Activated CD4-positive, alpha-beta T cell treated with anti-CD3 and anti-CD28 coated beads for 36 hours (primary cell): Measurements from ENCODE around the gene CARMIL1. TPM values are rescaled to one million over a fixed set of nuclear protein-coding genes. Genes with fewer than 3 reads are reported as not detected.

Source experiments
- ATAC-seq: fragments of 200-7000 bp; cut with Tn5 transposase; one replicate; pipeline ENCODE4 v1.10.0; 2021; ENCODE audit warnings: mild to moderate bottlenecking, moderate library complexity
- CTCF ChIA-PET: fragments of 350-600 bp; sonication (Branson Sonifier 250); formaldehyde crosslinking; loops from one replicate; lab custom pipeline; 2021; ENCODE audit warnings: antibody characterized with exemption; lab: Charles Lee
- POLR2A ChIA-PET: fragments of 350-600 bp; sonication (Branson Sonifier 250); formaldehyde crosslinking; loops from one replicate; lab custom pipeline; 2021; ENCODE audit warnings: antibody characterized with exemption, inconsistent platforms; lab: Charles Lee
- DNase-seq: peaks from one replicate; pipeline ENCODE4 v3.0.0-alpha.2; 2020
- H3K27ac Mint-ChIP-seq: one replicate; pipeline ENCODE4 v1.8.0; 2021; ENCODE audit warnings: mixed read lengths
- H3K27me3 Mint-ChIP-seq: one replicate; pipeline ENCODE4 v1.8.0; 2021; ENCODE audit warnings: mixed read lengths
- H3K36me3 Mint-ChIP-seq: one replicate; pipeline ENCODE4 v1.8.0; 2021; ENCODE audit warnings: low read depth, mixed read lengths
- H3K4me1 Mint-ChIP-seq: one replicate; pipeline ENCODE4 v1.8.0; 2021; ENCODE audit warnings: mixed read lengths
- H3K4me3 Mint-ChIP-seq: one replicate; pipeline ENCODE4 v1.8.0; 2021; ENCODE audit warnings: mild to moderate bottlenecking, moderate library complexity, mixed read lengths
- H3K9me3 Mint-ChIP-seq: one replicate; pipeline ENCODE4 v1.8.0; 2021; ENCODE audit warnings: low read depth, mixed read lengths
- intact Hi-C, 2 experiments: fragments of 100-400 bp; cut with DNase I in 1 of 2; cut with micrococcal nuclease in 1 of 2; formaldehyde crosslinking; loops; one replicate each; pipeline versions ENCODE4 v1.14.2 to v1.15.1; 2022 to 2024; cut with DNase I, micrococcal nuclease
- total RNA-seq, 2 experiments: library from RNA; stranded (reverse); gene quantifications; one replicate each; pipeline ENCODE4 v1.2.3, GENCODE V29; 2021

The CARMIL1 gene
- total RNA-seq, 2 experiments from 2014 or later: 4.5 to 4.9 TPM

DNA sequence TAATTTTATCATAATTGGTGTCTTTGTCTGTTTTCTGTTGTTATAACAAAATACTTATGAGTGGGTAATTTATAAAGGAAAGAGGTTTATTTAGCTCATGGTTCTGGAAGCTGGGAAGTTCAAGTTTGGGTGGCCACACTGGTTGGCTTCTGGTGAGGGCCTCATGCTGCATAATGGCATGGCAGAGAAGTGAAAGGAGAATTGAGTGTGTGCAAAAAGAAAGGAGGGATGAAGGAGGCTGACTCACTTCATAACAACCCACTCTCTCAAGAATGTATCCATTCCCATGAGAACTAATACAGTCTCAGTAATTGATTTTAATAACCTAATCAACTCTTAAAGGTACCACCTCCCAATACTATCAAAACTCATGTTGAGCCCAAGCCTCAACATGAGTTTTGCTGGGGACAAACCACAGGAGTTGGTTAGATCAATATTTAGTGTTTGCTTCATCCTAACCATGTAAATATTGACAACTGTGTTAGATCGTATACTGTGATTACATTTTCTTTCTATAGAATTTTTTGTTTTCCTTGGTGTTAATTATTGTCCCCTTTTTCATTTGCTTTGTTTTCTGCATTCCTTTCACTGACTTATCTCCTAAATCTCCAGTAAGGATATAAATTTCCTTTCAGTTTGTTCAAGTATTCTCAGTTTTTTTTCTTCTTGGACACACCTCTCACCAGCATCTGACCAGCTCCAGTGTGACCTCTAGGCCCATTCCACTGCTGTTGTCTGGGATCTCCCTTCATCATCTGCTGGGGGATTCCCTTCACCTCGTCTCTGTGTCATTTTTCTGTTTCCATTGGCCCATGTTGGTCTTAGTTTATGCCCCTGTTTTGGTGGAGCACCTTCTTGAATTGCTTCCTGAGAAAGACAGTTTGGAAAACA lies 318.0 kb downstream of the CARMIL1 start:
- ChIA-PET POLR2A (interaction anchor here (0.9 kb wide), 1 partner anchor 368 kb away, joined by 3 read pairs; no protein-coding TSS in a partner anchor), CTCF (interaction anchor here (0.8 to 1.7 kb wide), 2 partner anchors 40 to 63 kb away, joined by 3 to 4 read pairs; no protein-coding TSS in a partner anchor)
- DNase-seq: no peak
- Mint-ChIP-seq H3K9me3 (no peaks in the 10 kb centered on the region), H3K36me3 (no peaks in the 10 kb centered on the region), H3K27me3 (no peaks in the 10 kb centered on the region), H3K4me3 (no peak overlapping the region), H3K4me1 (no peaks in the 10 kb centered on the region), H3K27ac (no peak overlapping the region)
- intact Hi-C loops: no loop called here
- no peak for ATAC-seq

DNA sequence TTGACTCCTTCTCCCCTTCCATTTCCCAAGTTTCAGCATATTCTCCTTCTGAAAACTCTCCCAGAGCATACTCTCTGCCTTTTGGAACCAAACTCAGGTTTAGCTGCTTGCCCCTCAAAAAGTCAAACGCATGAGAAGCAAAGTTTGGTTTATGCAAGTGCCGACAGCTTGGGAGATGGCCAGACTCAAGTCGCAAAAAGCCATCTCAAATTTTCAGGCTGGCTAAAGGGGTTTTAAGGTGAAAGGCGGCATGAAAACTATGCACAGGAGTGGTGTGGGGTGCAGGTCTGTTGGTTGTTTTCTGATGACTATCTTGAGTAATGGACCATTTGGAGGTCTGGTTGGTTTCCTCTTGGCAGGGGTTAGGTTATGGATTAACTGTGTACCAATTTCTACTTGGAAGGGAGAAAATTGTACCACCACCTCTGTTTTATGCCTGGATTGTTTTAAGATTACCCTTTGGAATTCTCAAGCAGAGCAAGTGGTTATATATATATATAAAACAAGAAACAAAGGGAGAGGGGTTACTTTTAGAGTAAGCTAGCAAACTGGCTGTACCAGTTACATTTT lies 320.4 kb downstream of the CARMIL1 start:
- Mint-ChIP-seq H3K36me3 (no peaks in the 10 kb centered on the region), H3K9me3 (no peaks in the 10 kb centered on the region), H3K27ac (no peak overlapping the region), H3K27me3 (no peaks in the 10 kb centered on the region), H3K4me1 (no peaks in the 10 kb centered on the region), H3K4me3 (no peak overlapping the region)
- ATAC-seq (no peak), DNase-seq (no peak)
- ChIA-PET CTCF (interaction anchor here (1.0 to 2.0 kb wide), 5 partner anchors 10 to 377 kb away, joined by 3 to 4 read pairs (median 3); partner anchors contain the start of gene CARMIL1), POLR2A (no interaction called here)
- intact Hi-C loops: loop anchor here in 1 of 2 experiments (5.0 kb wide), 1 partner anchor 107 kb away; no protein-coding TSS in a partner anchor

DNA sequence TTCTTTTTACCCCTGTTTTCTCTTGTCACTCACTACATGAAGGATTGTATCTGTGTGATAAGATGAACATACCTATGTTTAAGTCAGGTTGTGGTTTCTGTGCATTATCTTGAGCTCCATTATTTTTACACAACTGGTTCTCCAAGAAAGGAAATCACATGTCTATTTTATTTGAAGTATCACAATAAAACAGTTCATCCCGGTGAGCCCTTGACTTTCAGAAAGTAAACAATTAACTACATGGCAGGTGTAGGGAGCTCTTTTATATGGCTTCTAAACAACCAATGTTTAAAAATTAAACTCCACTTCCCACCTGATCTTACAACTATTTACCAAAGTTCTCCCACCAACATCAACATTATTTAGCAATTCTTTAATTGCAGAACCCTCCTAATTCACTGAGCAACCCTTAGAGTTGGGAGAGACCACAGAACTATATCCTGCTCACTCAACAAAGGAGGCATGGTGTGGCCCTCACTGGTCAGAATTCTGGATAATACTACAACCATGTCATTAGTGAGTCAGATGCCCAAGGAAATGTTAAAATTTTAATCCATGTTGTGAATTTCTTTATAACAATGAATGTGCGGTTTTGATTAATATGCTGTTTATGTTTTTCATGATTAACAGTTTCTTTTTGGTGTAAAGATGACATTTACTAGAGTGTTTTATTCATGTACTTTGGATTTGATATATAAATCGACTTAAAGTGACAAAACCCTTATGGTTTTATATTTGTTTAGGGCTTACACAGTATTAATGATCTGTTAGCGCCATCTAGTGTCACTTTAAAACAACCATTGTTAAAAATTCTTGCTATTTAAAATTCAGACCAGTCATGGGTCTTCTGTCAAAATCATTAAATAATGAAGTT lies 322.9 kb downstream of the CARMIL1 start:
- DNase-seq: no peak
- Mint-ChIP-seq H3K36me3 (no peaks in the 10 kb centered on the region), H3K27me3 (no peaks in the 10 kb centered on the region), H3K4me3 (no peak overlapping the region), H3K4me1 (no peaks in the 10 kb centered on the region), H3K27ac (no peak overlapping the region), H3K9me3 (no peaks in the 10 kb centered on the region)
- POLR2A ChIA-PET: no interaction called here
- no peak for ATAC-seq
- CTCF ChIA-PET: interaction anchor here (0.6 to 2.6 kb wide), 14 partner anchors 9 to 1021 kb away, joined by 3 to 14 read pairs (median 3); no protein-coding TSS in a partner anchor
- intact Hi-C loops: loop anchor here (1.0 to 5.0 kb wide), 6 partner anchors 45 to 379 kb away; no protein-coding TSS in a partner anchor

DNA sequence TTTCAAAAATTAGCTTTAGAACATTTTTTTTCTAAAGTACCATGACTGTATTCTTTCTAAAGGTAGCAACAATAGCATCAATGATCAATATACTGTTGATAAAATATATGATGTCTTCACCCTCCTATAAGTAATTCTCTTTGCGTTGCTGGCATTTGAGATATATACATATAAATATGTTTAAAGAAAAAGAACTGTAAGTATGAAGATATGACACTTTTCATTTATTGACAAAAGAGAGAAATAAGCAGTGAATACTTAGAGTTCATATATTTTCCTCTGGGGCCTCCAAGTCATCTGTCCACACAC lies 323.5 kb downstream of the CARMIL1 start:
- ChIA-PET POLR2A (no interaction called here), CTCF (interaction anchor here (0.6 to 2.6 kb wide), 8 partner anchors 8 to 384 kb away, joined by 3 to 14 read pairs (median 6); no protein-coding TSS in a partner anchor)
- DNase-seq (no peak), ATAC-seq (no peak)
- H3K4me3 Mint-ChIP-seq: no peak overlapping the region
- intact Hi-C loops: loop anchor here (1.0 to 5.0 kb wide), 6 partner anchors 46 to 379 kb away; no protein-coding TSS in a partner anchor
- H3K27ac Mint-ChIP-seq: no peak overlapping the region
- H3K27me3 Mint-ChIP-seq: no peaks in the 10 kb centered on the region
- H3K4me1 Mint-ChIP-seq: no peaks in the 10 kb centered on the region
- no peaks in the 10 kb centered on the region for H3K36me3 Mint-ChIP-seq
- no peaks in the 10 kb centered on the region for H3K9me3 Mint-ChIP-seq

DNA sequence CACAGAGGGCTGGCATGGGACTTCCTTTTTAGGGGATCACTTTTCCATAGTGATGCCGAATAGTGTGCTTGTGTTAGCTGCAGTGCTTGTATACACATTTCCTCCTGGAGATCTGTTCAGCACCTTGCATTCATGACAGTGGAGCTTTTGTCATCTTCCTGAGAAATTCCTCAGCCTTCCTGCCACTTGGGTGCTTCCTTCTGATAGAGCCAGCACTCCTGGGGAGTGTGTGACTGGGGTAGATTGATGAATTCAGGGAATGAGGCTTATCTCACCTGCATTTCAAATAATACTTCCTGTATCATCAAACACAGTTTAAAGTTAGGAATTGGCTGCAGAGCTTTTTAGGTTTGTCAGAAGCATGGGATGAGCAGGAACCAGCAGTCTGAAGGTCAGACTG lies 324.1 kb downstream of the CARMIL1 start:
- no peaks in the 10 kb centered on the region for H3K9me3 Mint-ChIP-seq
- intact Hi-C loops: loop anchor here (2.0 to 5.0 kb wide), 3 partner anchors 46 to 112 kb away; no protein-coding TSS in a partner anchor
- no peaks in the 10 kb centered on the region for H3K27me3 Mint-ChIP-seq
- ATAC-seq: no peak
- H3K4me3 Mint-ChIP-seq: no peak overlapping the region
- no peak for DNase-seq
- no peaks in the 10 kb centered on the region for H3K4me1 Mint-ChIP-seq
- no peak overlapping the region for H3K27ac Mint-ChIP-seq
- no peaks in the 10 kb centered on the region for H3K36me3 Mint-ChIP-seq
- CTCF ChIA-PET: interaction anchor here (2.1 kb wide), 1 partner anchor 338 kb away, joined by 14 read pairs; no protein-coding TSS in a partner anchor
- POLR2A ChIA-PET: no interaction called here

DNA sequence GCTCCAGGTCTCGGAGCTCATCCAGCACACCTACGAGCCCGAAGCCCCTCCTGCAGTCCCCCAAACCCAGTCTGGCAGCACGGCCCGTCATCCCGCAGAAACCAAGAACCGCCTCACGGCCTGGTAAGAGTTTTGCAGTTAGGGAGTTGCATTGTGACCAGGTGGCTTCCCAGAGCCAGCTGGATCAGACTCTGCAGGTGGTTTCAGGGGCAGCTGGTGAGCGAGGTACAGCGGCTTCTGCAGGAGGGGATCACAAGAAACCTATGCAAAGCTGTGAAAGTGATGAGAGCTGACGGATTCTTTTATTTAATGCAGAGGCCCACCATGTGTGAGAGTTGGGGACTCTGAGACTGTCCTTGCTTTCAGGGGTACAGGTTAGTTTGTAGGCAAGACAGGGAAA lies 327.0 kb downstream of the CARMIL1 start:
- Mint-ChIP-seq H3K9me3 (no peaks in the 10 kb centered on the region), H3K36me3 (no peaks in the 10 kb centered on the region), H3K27ac (no peak overlapping the region), H3K4me3 (no peak overlapping the region), H3K4me1 (no peaks in the 10 kb centered on the region), H3K27me3 (no peaks in the 10 kb centered on the region)
- no peak for DNase-seq
- CTCF ChIA-PET: interaction anchor here (0.8 to 2.5 kb wide), 2 partner anchors 47 to 345 kb away, joined by 3 to 8 read pairs; no protein-coding TSS in a partner anchor
- intact Hi-C loops: loop anchor here in 1 of 2 experiments (2.0 kb wide), 1 partner anchor 327 kb away; no protein-coding TSS in a partner anchor
- no peak for ATAC-seq
- POLR2A ChIA-PET: no interaction called here

DNA sequence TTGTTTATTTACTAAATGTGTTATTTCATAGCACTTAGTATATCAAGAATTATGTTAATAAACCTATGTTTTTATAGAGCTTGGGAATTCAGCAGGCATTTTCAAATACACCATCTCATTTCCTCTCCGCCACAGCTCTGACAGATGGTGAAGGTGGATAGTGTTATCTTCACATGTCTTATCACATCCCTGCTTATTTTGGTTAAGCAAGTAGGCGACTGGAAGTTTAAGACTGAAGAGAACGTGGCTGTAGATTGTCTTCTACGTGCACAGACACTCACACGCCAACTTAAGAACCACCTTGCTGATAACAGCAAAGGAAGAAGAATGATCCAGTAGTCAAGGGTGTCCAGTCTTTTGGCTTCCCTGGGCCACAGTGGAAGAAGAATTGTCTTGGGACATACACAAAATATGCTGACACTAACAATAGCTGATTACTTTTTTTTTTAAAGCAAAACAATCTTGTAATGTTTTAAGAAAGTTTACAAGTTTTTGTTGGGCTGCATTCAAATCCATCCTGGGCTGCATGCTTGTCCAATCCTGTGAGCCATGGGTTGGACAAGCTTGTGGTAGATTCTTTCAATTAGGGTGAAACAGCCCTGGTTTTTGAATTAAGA lies 329.5 kb downstream of the CARMIL1 start:
- CTCF ChIA-PET: interaction anchor here (1.3 kb wide), 1 partner anchor 343 kb away, joined by 4 read pairs; no protein-coding TSS in a partner anchor
- H3K36me3 Mint-ChIP-seq: no peaks in the 10 kb centered on the region
- ATAC-seq: no peak
- H3K4me3 Mint-ChIP-seq: no peak overlapping the region
- H3K27ac Mint-ChIP-seq: no peak overlapping the region
- POLR2A ChIA-PET: no interaction called here
- intact Hi-C loops: no loop called here
- DNase-seq: no peak
- no peaks in the 10 kb centered on the region for H3K27me3 Mint-ChIP-seq
- no peaks in the 10 kb centered on the region for H3K4me1 Mint-ChIP-seq
- no peaks in the 10 kb centered on the region for H3K9me3 Mint-ChIP-seq

DNA sequence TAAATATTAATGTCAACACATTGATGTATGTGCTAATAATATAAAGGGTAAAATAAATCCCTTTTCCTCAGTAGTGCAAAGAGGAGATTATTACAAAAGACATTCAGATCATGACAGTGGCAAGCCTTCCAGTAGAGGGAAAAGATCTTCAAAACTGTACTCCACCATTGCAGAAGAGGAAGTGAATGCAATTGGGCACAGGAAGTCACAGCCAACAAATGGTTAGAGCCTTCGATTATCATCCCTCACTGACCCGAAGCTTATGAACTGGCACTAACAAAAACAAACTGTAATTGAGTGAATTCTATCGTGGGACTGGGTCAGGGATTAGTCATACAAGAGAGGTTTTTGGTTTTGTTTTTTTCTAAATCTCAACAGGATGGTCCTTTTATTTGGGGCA lies 333.5 kb downstream of the CARMIL1 start:
- Mint-ChIP-seq H3K27me3 (no peaks in the 10 kb centered on the region), H3K9me3 (no peaks in the 10 kb centered on the region), H3K36me3 (no peaks in the 10 kb centered on the region), H3K27ac (no peak overlapping the region), H3K4me1 (no peaks in the 10 kb centered on the region), H3K4me3 (no peak overlapping the region)
- DNase-seq (no peak), ATAC-seq (no peak)
- intact Hi-C loops: no loop called here
- POLR2A ChIA-PET: no interaction called here
- CTCF ChIA-PET: no interaction called here

DNA sequence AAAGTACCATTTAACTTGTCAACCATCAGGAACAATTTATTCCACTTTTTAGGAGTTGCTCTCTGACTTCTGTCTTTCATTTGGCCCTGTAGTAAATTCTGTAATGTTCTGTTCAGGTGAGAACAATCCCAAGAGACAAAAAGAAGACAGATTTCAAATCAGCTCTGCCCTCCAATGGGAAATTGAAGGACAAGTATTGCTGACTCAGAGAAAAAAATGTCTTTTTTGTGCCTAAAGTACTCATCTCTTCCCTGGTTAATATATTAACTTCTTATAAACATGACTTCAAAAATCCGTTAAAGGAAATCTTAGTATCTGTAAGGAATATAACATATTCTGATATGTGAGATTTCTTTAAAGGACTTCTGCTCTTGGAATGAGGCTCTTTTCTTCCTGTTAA lies 334.2 kb downstream of the CARMIL1 start:
- no peaks in the 10 kb centered on the region for H3K27me3 Mint-ChIP-seq
- ChIA-PET POLR2A (no interaction called here), CTCF (no interaction called here)
- intact Hi-C loops: no loop called here
- H3K4me1 Mint-ChIP-seq: no peaks in the 10 kb centered on the region
- DNase-seq (no peak), ATAC-seq (no peak)
- no peaks in the 10 kb centered on the region for H3K9me3 Mint-ChIP-seq
- no peaks in the 10 kb centered on the region for H3K36me3 Mint-ChIP-seq
- no peak overlapping the region for H3K27ac Mint-ChIP-seq
- H3K4me3 Mint-ChIP-seq: no peak overlapping the region

DNA sequence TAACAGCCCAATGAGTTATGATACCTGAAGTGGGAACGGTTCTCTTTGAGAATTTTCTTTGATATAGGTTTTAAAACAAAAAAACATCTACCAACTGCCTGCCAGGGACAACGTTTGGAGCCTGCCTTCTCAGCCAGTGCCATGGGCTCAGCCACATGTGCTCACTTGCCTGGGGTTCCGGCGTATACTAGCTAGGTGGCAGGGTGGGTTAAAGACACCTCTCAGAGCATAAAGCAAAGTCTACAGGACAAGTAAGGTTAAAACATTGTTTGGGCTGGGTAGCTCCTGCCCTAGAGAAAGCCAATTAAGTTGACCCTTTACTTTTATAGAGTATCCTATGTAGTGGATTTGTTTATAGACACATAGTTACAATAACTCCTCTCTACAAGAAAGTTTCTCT lies 334.9 kb downstream of the CARMIL1 start:
- no peaks in the 10 kb centered on the region for H3K27me3 Mint-ChIP-seq
- no peaks in the 10 kb centered on the region for H3K4me1 Mint-ChIP-seq
- DNase-seq: no peak
- intact Hi-C loops: no loop called here
- POLR2A ChIA-PET: no interaction called here
- no peaks in the 10 kb centered on the region for H3K36me3 Mint-ChIP-seq
- no peak overlapping the region for H3K4me3 Mint-ChIP-seq
- no peak for ATAC-seq
- no peaks in the 10 kb centered on the region for H3K9me3 Mint-ChIP-seq
- H3K27ac Mint-ChIP-seq: no peak overlapping the region
- CTCF ChIA-PET: interaction anchor here (1.1 kb wide), 1 partner anchor 11 kb away, joined by 3 read pairs; no protein-coding TSS in a partner anchor
